ENCODE measurements around the gene SEZ6. TPM values are rescaled to one million over a fixed set of nuclear protein-coding genes. Genes with fewer than 3 reads are reported as not detected.

The SEZ6 gene
- total RNA-seq, 2 experiments from 2014 or later, result not detected

- H3K9me3 Mint-ChIP-seq, result no peaks in the 10 kb centered on the region
- POLR2A ChIA-PET, result no interaction called here
- no peak for DNase-seq
- ATAC-seq (ENCODE audit: low read depth), result no peak
- no peak overlapping the region for H3K4me3 Mint-ChIP-seq
- H3K27me3 Mint-ChIP-seq, result no peaks in the 10 kb centered on the region
- H3K4me1 Mint-ChIP-seq, result peaks cover 1% of the 10 kb centered on the region
- H3K36me3 Mint-ChIP-seq, result no peaks in the 10 kb centered on the region
- H3K27ac Mint-ChIP-seq, result no peak overlapping the region
Observed at GRCh38 chr17:28970879-28971278, 35.0 kb downstream of the SEZ6 start.

GRCh38 chr17:28969706-28970393, 36.0 kb downstream of the SEZ6 start:
- Mint-ChIP-seq H3K36me3 (no peaks in the 10 kb centered on the region), H3K4me1 (peaks cover 6% of the 10 kb centered on the region), H3K4me3 (no peak overlapping the region), H3K27ac (no peak overlapping the region), H3K9me3 (no peaks in the 10 kb centered on the region), H3K27me3 (no peaks in the 10 kb centered on the region)
- no peak for ATAC-seq (ENCODE audit: low read depth)
- POLR2A ChIA-PET, result no interaction called here
- DNase-seq, result no peak

GRCh38 chr17:28968914-28969295, 36.9 kb downstream of the SEZ6 start:
- DNase-seq (no peak), ATAC-seq (ENCODE audit: low read depth) (no peak)
- Mint-ChIP-seq H3K36me3 (no peaks in the 10 kb centered on the region), H3K27me3 (peaks cover under 1% of the 10 kb centered on the region), H3K4me3 (no peak overlapping the region), H3K9me3 (no peaks in the 10 kb centered on the region), H3K4me1 (peaks cover 6% of the 10 kb centered on the region), H3K27ac (no peak overlapping the region)
- POLR2A ChIA-PET, result no interaction called here

GRCh38 chr17:28968231-28968913, 37.5 kb downstream of the SEZ6 start:
- H3K4me1 Mint-ChIP-seq, result peaks cover 6% of the 10 kb centered on the region
- POLR2A ChIA-PET, result no interaction called here

GRCh38 chr17:28967221-28968135, 38.4 kb downstream of the SEZ6 start:
- no peak overlapping the region for H3K4me3 Mint-ChIP-seq
- no peak overlapping the region for H3K27ac Mint-ChIP-seq
- no peak for DNase-seq
- POLR2A ChIA-PET, result interaction anchor here (0.6 kb wide), 1 partner anchor 169 kb away, joined by 4 read pairs; no protein-coding TSS in a partner anchor
- H3K9me3 Mint-ChIP-seq, result no peaks in the 10 kb centered on the region
- ATAC-seq (ENCODE audit: low read depth), result no peak
- H3K36me3 Mint-ChIP-seq, result no peaks in the 10 kb centered on the region
- peaks cover 6% of the 10 kb centered on the region for H3K4me1 Mint-ChIP-seq
- peaks cover 6% of the 10 kb centered on the region for H3K27me3 Mint-ChIP-seq

More at GRCh38 chr17:28968231-28968913, 37.5 kb downstream of the SEZ6 start:
- ATAC-seq (ENCODE audit: low read depth) (no peak), DNase-seq (no peak)
- Mint-ChIP-seq H3K27me3 (peaks cover 2% of the 10 kb centered on the region), H3K27ac (no peak overlapping the region), H3K36me3 (no peaks in the 10 kb centered on the region), H3K9me3 (no peaks in the 10 kb centered on the region), H3K4me3 (no peak overlapping the region)

GRCh38 chr17:28963841-28964240, 42.0 kb downstream of the SEZ6 start:
- H3K27ac Mint-ChIP-seq, result no peak overlapping the region
- ATAC-seq (ENCODE audit: low read depth), result no peak
- no peak overlapping the region for H3K4me3 Mint-ChIP-seq
- peaks cover 9% of the 10 kb centered on the region for H3K27me3 Mint-ChIP-seq
- POLR2A ChIA-PET, result no interaction called here
- H3K36me3 Mint-ChIP-seq, result no peaks in the 10 kb centered on the region
- H3K9me3 Mint-ChIP-seq, result no peaks in the 10 kb centered on the region
- H3K4me1 Mint-ChIP-seq, result peaks cover 6% of the 10 kb centered on the region
- no peak for DNase-seq

- DNase-seq (no peak), ATAC-seq (ENCODE audit: low read depth) (no peak)
- Mint-ChIP-seq H3K4me1 (peaks cover 6% of the 10 kb centered on the region), H3K9me3 (no peaks in the 10 kb centered on the region), H3K36me3 (no peaks in the 10 kb centered on the region), H3K27ac (no peak overlapping the region), H3K4me3 (no peak overlapping the region), H3K27me3 (peaks cover 9% of the 10 kb centered on the region)
- POLR2A ChIA-PET, result no interaction called here
Observed at GRCh38 chr17:28963055-28963611, 42.7 kb downstream of the SEZ6 start.

- H3K36me3 Mint-ChIP-seq, result no peaks in the 10 kb centered on the region
- H3K27me3 Mint-ChIP-seq, result peaks cover 9% of the 10 kb centered on the region
- no peak for ATAC-seq (ENCODE audit: low read depth)
- peak; percentile 10 for DNase-seq
- POLR2A ChIA-PET, result no interaction called here
- no peak overlapping the region for H3K27ac Mint-ChIP-seq
- no peaks in the 10 kb centered on the region for H3K9me3 Mint-ChIP-seq
- H3K4me1 Mint-ChIP-seq, result peaks cover 4% of the 10 kb centered on the region
- H3K4me3 Mint-ChIP-seq, result no peak overlapping the region
Observed at GRCh38 chr17:28961391-28961790, 44.4 kb downstream of the SEZ6 start.

GRCh38 chr17:28960256-28961061, 45.4 kb downstream of the SEZ6 start:
- DNase-seq (no peak), ATAC-seq (ENCODE audit: low read depth) (no peak)
- Mint-ChIP-seq H3K4me1 (peaks cover under 1% of the 10 kb centered on the region), H3K36me3 (no peaks in the 10 kb centered on the region), H3K27ac (no peak overlapping the region), H3K9me3 (no peaks in the 10 kb centered on the region), H3K4me3 (no peak overlapping the region), H3K27me3 (peaks cover 9% of the 10 kb centered on the region)
- POLR2A ChIA-PET, result no interaction called here

- no peak overlapping the region for H3K4me3 Mint-ChIP-seq
- DNase-seq (no peak), ATAC-seq (ENCODE audit: low read depth) (no peak)
- H3K27ac Mint-ChIP-seq, result no peak overlapping the region
- H3K36me3 Mint-ChIP-seq, result no peaks in the 10 kb centered on the region
- H3K4me1 Mint-ChIP-seq, result no peaks in the 10 kb centered on the region
- no peaks in the 10 kb centered on the region for H3K9me3 Mint-ChIP-seq
- POLR2A ChIA-PET, result no interaction called here
- H3K27me3 Mint-ChIP-seq, result peaks cover 9% of the 10 kb centered on the region
Observed at GRCh38 chr17:28959471-28959871, 46.4 kb downstream of the SEZ6 start.

GRCh38 chr17:28958820-28959455, 46.9 kb downstream of the SEZ6 start:
- POLR2A ChIA-PET, result no interaction called here
- peaks cover 9% of the 10 kb centered on the region for H3K27me3 Mint-ChIP-seq
- no peaks in the 10 kb centered on the region for H3K9me3 Mint-ChIP-seq
- H3K4me1 Mint-ChIP-seq, result no peaks in the 10 kb centered on the region
- ATAC-seq (ENCODE audit: low read depth) (no peak), DNase-seq (no peak)
- no peak overlapping the region for H3K27ac Mint-ChIP-seq
- H3K36me3 Mint-ChIP-seq, result no peaks in the 10 kb centered on the region
- no peak overlapping the region for H3K4me3 Mint-ChIP-seq

- peaks cover 3% of the 10 kb centered on the region for H3K27me3 Mint-ChIP-seq
- no peak overlapping the region for H3K27ac Mint-ChIP-seq
- no peaks in the 10 kb centered on the region for H3K36me3 Mint-ChIP-seq
- no peak for ATAC-seq (ENCODE audit: low read depth)
- no peak overlapping the region for H3K4me3 Mint-ChIP-seq
- no peak for DNase-seq
- H3K9me3 Mint-ChIP-seq, result no peaks in the 10 kb centered on the region
- H3K4me1 Mint-ChIP-seq, result peaks cover 4% of the 10 kb centered on the region
- POLR2A ChIA-PET, result interaction anchor here (0.6 kb wide), 1 partner anchor 226 kb away, joined by 6 read pairs; no protein-coding TSS in a partner anchor
Observed at GRCh38 chr17:28957992-28958355, 47.9 kb downstream of the SEZ6 start.

Data from activated naive CD8-positive, alpha-beta T cell treated with anti-CD3 and anti-CD28 coated beads, Interleukin-2, amount 10 ng/mL, durations not matched to agents 7 days and 5 days (primary cell).